Tibial nerve (tissue), 4 donors: ENCODE measurements around the gene IQSEC3. TPM values are rescaled to one million over a fixed set of nuclear protein-coding genes. Genes with fewer than 3 reads are reported as not detected.

Source experiments
- DNase-seq, 2 donors: peaks; one replicate each; pipeline ENCODE4 v3.0.0-alpha.2; 2019; ENCODE audit warnings: low spot score in 2 of 2
- H3K27ac ChIP-seq, 4 donors: fragments of 200-600 bp; sonication (generic) in 3 of 4; one replicate each; pipeline ENCODE4 v1.5.1; 2017 to 2019; ENCODE audit warnings: mild to moderate bottlenecking in 1 of 4
- H3K27me3 ChIP-seq, 2 donors: fragments of 200-600 bp; sonication (generic) in 1 of 2; one replicate each; pipeline versions ENCODE4 v1.5.1 to v1.6.0; 2017 to 2019
- H3K36me3 ChIP-seq, 3 donors: fragments of 200-600 bp; sonication (generic); one replicate each; pipeline ENCODE4 v1.5.1; 2018 to 2019
- H3K4me1 ChIP-seq, 4 donors: fragments of 200-600 bp; sonication (generic) in 3 of 4; one replicate each; pipeline ENCODE4 v1.5.1; 2017 to 2019
- H3K4me3 ChIP-seq, 4 donors: fragments of 200-600 bp; sonication (generic) in 3 of 4; one replicate each; pipeline ENCODE4 v1.5.1; 2017 to 2019; ENCODE audit warnings: mild to moderate bottlenecking in 1 of 4, moderate library complexity in 1 of 4
- H3K9me3 ChIP-seq, 4 donors: fragments of 200-600 bp; sonication (generic) in 3 of 4; one replicate each; pipeline ENCODE4 v1.5.1; 2017 to 2019
- EP300 ChIP-seq, 2 donors: sonication (generic); formaldehyde crosslinking; IDR thresholded peaks; one replicate each; pipeline ENCODE4 v1.6.1; 2017; ENCODE audit warnings: antibody characterized with exemption in 2 of 2, mild to moderate bottlenecking in 1 of 2
- POLR2A ChIP-seq, 2 donors: fragments of 450-650 bp; IDR thresholded peaks; one replicate each; pipeline ENCODE4 v1.6.1; 2017; ENCODE audit warnings: antibody characterized with exemption in 2 of 2, mild to moderate bottlenecking in 2 of 2, moderate library complexity in 2 of 2
- WGBS, 2 donors: methylation state at CpG; one replicate each; pipeline ENCODE4 v1.1.5; 2018; 5-methylcytosine and 5-hydroxymethylcytosine counted together
- total RNA-seq, 4 donors: library from RNA; depleted of rRNA; stranded (reverse); fragments of >200 nt; gene quantifications; one replicate each; pipeline ENCODE4 v1.1.0, GENCODE V29; 2016
- TF ChIP-seq, protein P1 (sequence below), 5 experiments: fragments of 200-600 bp in 3 of 5; fragments of 450-650 bp in 2 of 5; sonication (generic) in 3 of 5; IDR thresholded peaks; one replicate each; pipeline ENCODE4 v1.5.1; 2016 to 2019; ENCODE audit warnings: antibody characterized with exemption in 5 of 5, mild to moderate bottlenecking in 3 of 5, moderate library complexity in 2 of 5

The IQSEC3 gene
- total RNA-seq, 4 donors from 2014 or later, result 0.84 to 6.5 (median 1.6) TPM

- WGBS, 2 donors, result 55 to 75% methylated on average over 7 to 11 of the region's 11 CpGs
- Histone ChIP-seq H3K4me3 (no peak overlapping the region), H3K27ac (no peak overlapping the region), H3K9me3 (no peaks in the 10 kb centered on the region), H3K4me1 (peaks cover 0 to 33% (median 0%) of the 10 kb centered on the region in 4 donors), H3K36me3 (no peaks in the 10 kb centered on the region), H3K27me3 (no peaks in the 10 kb centered on the region)
- no peak for TF ChIP-seq EP300 (IDR thresholded peaks at IDR 0.05)
- no peak for TF ChIP-seq POLR2A (IDR thresholded peaks at IDR 0.05)
- TF ChIP-seq, protein P1, sequence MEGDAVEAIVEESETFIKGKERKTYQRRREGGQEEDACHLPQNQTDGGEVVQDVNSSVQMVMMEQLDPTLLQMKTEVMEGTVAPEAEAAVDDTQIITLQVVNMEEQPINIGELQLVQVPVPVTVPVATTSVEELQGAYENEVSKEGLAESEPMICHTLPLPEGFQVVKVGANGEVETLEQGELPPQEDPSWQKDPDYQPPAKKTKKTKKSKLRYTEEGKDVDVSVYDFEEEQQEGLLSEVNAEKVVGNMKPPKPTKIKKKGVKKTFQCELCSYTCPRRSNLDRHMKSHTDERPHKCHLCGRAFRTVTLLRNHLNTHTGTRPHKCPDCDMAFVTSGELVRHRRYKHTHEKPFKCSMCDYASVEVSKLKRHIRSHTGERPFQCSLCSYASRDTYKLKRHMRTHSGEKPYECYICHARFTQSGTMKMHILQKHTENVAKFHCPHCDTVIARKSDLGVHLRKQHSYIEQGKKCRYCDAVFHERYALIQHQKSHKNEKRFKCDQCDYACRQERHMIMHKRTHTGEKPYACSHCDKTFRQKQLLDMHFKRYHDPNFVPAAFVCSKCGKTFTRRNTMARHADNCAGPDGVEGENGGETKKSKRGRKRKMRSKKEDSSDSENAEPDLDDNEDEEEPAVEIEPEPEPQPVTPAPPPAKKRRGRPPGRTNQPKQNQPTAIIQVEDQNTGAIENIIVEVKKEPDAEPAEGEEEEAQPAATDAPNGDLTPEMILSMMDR (IDR thresholded peaks at IDR 0.05), result no peak
- DNase-seq, result no peak
These were observed 110.9 kb downstream of the IQSEC3 start for GRCh38 chr12:177336-177979.

- TF ChIP-seq EP300 (IDR thresholded peaks at IDR 0.05) (no peak), POLR2A (IDR thresholded peaks at IDR 0.05) (no peak)
- TF ChIP-seq, protein P1 (IDR thresholded peaks at IDR 0.05), result no peak
- DNase-seq, result no peak
- no peaks in the 10 kb centered on the region for H3K27me3 ChIP-seq
- peaks cover 0 to 29% (median 0%) of the 10 kb centered on the region in 4 donors for H3K4me1 ChIP-seq
- WGBS, 2 donors, result 86 to 89% methylated on average over 17 to 20 of the region's 20 CpGs
- no peaks in the 10 kb centered on the region for H3K9me3 ChIP-seq
- H3K27ac ChIP-seq, result no peak overlapping the region
- H3K4me3 ChIP-seq, result no peak overlapping the region
- H3K36me3 ChIP-seq, result no peaks in the 10 kb centered on the region
These were observed 111.6 kb downstream of the IQSEC3 start for GRCh38 chr12:177980-178828.

- Histone ChIP-seq H3K27me3 (no peaks in the 10 kb centered on the region), H3K9me3 (no peaks in the 10 kb centered on the region), H3K27ac (no peak overlapping the region), H3K36me3 (no peaks in the 10 kb centered on the region), H3K4me3 (no peak overlapping the region), H3K4me1 (peaks cover 0 to 29% (median 0%) of the 10 kb centered on the region in 4 donors)
- TF ChIP-seq POLR2A (IDR thresholded peaks at IDR 0.05) (no peak), EP300 (IDR thresholded peaks at IDR 0.05) (no peak)
- TF ChIP-seq, protein P1 (IDR thresholded peaks at IDR 0.05), result no peak
- WGBS, 2 donors, result 67 to 71% methylated on average over 3 of the region's 3 CpGs
- no peak for DNase-seq
These were observed 112.2 kb downstream of the IQSEC3 start for GRCh38 chr12:178829-179109.

DNA sequence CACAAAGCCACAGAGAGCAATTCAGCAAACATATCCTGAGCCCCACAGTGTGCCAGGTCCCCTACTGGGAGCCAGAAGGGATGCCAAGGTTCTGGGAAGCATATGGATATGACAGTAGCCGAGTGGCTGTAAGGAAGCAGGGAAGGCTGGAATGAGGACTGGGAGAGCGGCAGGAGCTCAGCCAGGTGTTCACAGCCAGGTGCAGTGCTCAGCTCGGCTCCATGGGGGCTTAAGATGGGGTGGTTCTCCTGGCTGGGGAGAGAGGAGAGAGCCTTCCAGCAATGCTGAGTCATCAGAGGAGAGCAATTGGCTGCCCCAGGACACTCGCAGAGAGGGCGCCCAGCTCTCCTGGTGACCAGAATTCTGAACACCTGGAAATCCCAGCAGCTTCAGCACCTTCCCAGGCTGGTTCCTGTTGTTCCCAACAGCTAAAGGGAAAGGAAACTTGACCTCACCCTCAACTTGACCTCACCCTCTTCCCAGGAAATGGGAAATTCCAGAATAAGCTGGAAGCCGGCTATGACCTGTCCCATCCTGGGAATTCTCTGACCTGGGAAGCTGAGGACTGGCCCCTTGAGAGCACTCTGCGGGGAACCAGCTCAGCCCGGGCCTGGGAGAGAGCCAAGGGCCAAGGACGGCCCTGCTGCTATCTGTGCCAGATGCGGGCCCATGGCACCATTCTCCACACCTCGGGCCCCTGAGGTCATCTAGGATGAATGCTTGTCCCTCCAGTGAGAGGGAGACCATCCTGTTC, 112.7 kb downstream of the IQSEC3 start:
- peak overlapping the region in 1 of 4 donors; percentile 43 for H3K27ac ChIP-seq

More for the DNA sequence above, 112.7 kb downstream of the IQSEC3 start:
- WGBS, 2 donors, result 60 to 77% methylated on average over 10 to 11 of the region's 11 CpGs
- Histone ChIP-seq H3K4me1 (peaks cover 0 to 27% (median 0%) of the 10 kb centered on the region in 4 donors), H3K27me3 (no peaks in the 10 kb centered on the region), H3K9me3 (no peaks in the 10 kb centered on the region), H3K36me3 (no peaks in the 10 kb centered on the region), H3K4me3 (no peak overlapping the region)
- no peak for TF ChIP-seq POLR2A (IDR thresholded peaks at IDR 0.05)
- TF ChIP-seq EP300 (IDR thresholded peaks at IDR 0.05), result no peak
- TF ChIP-seq, protein P1 (IDR thresholded peaks at IDR 0.05), result no peak
- DNase-seq, result no peak
